HepG2 (cell line): Measurements from ENCODE around the gene BLVRB. TPM values are rescaled to one million over a fixed set of nuclear protein-coding genes. Genes with fewer than 3 reads are reported as not detected.

Experiments used
- CCAR2 ChIP-seq: fragments of 200-400 bp; formaldehyde crosslinking; optimal IDR thresholded peaks from 2 replicates; pipeline ENCODE3; 2018; ENCODE audit warnings: low read depth, mild to moderate bottlenecking, low read length, moderate library complexity
- DNMT1 ChIP-seq: sonication (generic); formaldehyde crosslinking; IDR thresholded peaks from 2 replicates; pipeline ENCODE4 v1.5.1; 2020; ENCODE audit warnings: mild to moderate bottlenecking, missing genetic modification reagents
- ELF1 ChIP-seq: sonication (generic); formaldehyde crosslinking; IDR thresholded peaks from 2 replicates; pipeline ENCODE4 v1.4.0; 2020; ENCODE audit warnings: missing genetic modification reagents
- FOSL2 ChIP-seq: sonication (generic); formaldehyde crosslinking; IDR thresholded peaks from 2 replicates; pipeline ENCODE4 v1.4.0; 2020; ENCODE audit warnings: missing genetic modification reagents
- HNRNPK ChIP-seq: fragments of 200-400 bp; formaldehyde crosslinking; IDR thresholded peaks from 2 replicates; pipeline ENCODE4 v1.6.1; 2018; ENCODE audit warnings: low read length, low read depth, moderate library complexity, mild to moderate bottlenecking; ENCODE audit not compliant: poor library complexity, severe bottlenecking
- MAX ChIP-seq: IDR thresholded peaks from 2 replicates; pipeline ENCODE4 v1.6.1; 2012; ENCODE audit warnings: inconsistent platforms
- MIER3 ChIP-seq: IDR thresholded peaks from 2 replicates; pipeline ENCODE4 v1.6.1; 2016; ENCODE audit warnings: missing compliant biosample characterization, borderline replicate concordance
- MIXL1 ChIP-seq: IDR thresholded peaks from 2 replicates; pipeline ENCODE4 v1.6.1; 2016
- NCOA2 ChIP-seq: sonication (generic); formaldehyde crosslinking; IDR thresholded peaks from 2 replicates; pipeline ENCODE4 v1.8.0; 2022; ENCODE audit warnings: inconsistent platforms
- PAX8 ChIP-seq: sonication (generic); formaldehyde crosslinking; IDR thresholded peaks from 2 replicates; pipeline ENCODE4 v1.8.0; 2022; ENCODE audit warnings: mild to moderate bottlenecking, missing genetic modification reagents, borderline replicate concordance
- PRMT3 ChIP-seq: sonication (generic); formaldehyde crosslinking; IDR thresholded peaks from 2 replicates; pipeline ENCODE4 v1.8.1; 2022; ENCODE audit warnings: low read depth, mild to moderate bottlenecking, moderate library complexity, missing genetic modification reagents, borderline replicate concordance
- PRPF4 ChIP-seq: fragments of 200-400 bp; formaldehyde crosslinking; IDR thresholded peaks from 2 replicates; pipeline ENCODE4 v1.6.1; 2016; ENCODE audit warnings: low read length, low read depth; ENCODE audit not compliant: poor library complexity, severe bottlenecking
- SMYD3 ChIP-seq: sonication (generic); formaldehyde crosslinking; IDR thresholded peaks from 2 replicates; pipeline ENCODE4 v1.8.1; 2023; ENCODE audit warnings: mild to moderate bottlenecking, missing genetic modification reagents
- SOX5 ChIP-seq: IDR thresholded peaks from 2 replicates; pipeline ENCODE4 v1.6.1; 2016; ENCODE audit warnings: borderline replicate concordance
- WIZ ChIP-seq: sonication (generic); formaldehyde crosslinking; IDR thresholded peaks from 2 replicates; pipeline ENCODE4 v1.5.1; 2020; ENCODE audit warnings: mild to moderate bottlenecking, missing genetic modification reagents
- ZMYM3 ChIP-seq: sonication (generic); formaldehyde crosslinking; IDR thresholded peaks from 2 replicates; pipeline ENCODE4 v1.5.1; 2020; ENCODE audit warnings: mild to moderate bottlenecking, missing genetic modification reagents
- ZNF205 ChIP-seq: IDR thresholded peaks from 2 replicates; pipeline ENCODE4 v1.6.1; 2018; ENCODE audit warnings: missing biosample characterization, missing genetic modification reagents
- ZNF275 ChIP-seq: sonication (generic); formaldehyde crosslinking; IDR thresholded peaks from 2 replicates; pipeline ENCODE4 v1.8.0; 2022; ENCODE audit warnings: missing genetic modification reagents, mild to moderate bottlenecking, inconsistent platforms, borderline replicate concordance
- ZNF282 ChIP-seq: fragments of 450-650 bp; IDR thresholded peaks from 2 replicates; pipeline ENCODE4 v1.6.1; 2018; ENCODE audit not compliant: partially characterized antibody
- ZNF292 ChIP-seq: sonication (generic); formaldehyde crosslinking; IDR thresholded peaks from 2 replicates; pipeline ENCODE4 v1.8.1; 2022; ENCODE audit warnings: mild to moderate bottlenecking, low read depth, missing genetic modification reagents, borderline replicate concordance
- ZNF367 ChIP-seq: sonication (generic); formaldehyde crosslinking; IDR thresholded peaks from 2 replicates; pipeline ENCODE4 v1.4.0; 2020; ENCODE audit warnings: missing genetic modification reagents, borderline replicate concordance
- ZNF550 ChIP-seq: sonication (generic); formaldehyde crosslinking; IDR thresholded peaks from 2 replicates; pipeline ENCODE4 v1.4.0; 2020; ENCODE audit warnings: mild to moderate bottlenecking, missing genetic modification reagents, borderline replicate concordance
- ZNF572 ChIP-seq: sonication (generic); formaldehyde crosslinking; IDR thresholded peaks from 2 replicates; pipeline ENCODE4 v1.5.1; 2020; ENCODE audit warnings: mild to moderate bottlenecking, missing genetic modification reagents
- polyA plus RNA-seq, 8 experiments: library from polyadenylated mRNA; depleted of rRNA in 3 of 8; stranded (reverse) in 7 of 8; unstranded in 1 of 8; fragments of >200 nt; fragmentation: Illumina TruSeq in 4 of 8; extraction: Trizol in 4 of 8; gene quantifications; 2 replicates each; pipeline versions ENCODE4 v1.2.1 to v1.2.3, GENCODE V29; 2011 to 2016; ENCODE audit warnings: low read depth in 4 of 8, missing spikeins in 1 of 8, mixed read lengths in 1 of 8; ENCODE audit not compliant: insufficient read depth in 1 of 8
- total RNA-seq, 5 experiments: library from RNA; depleted of rRNA; stranded (reverse); fragments of >200 nt; fragmentation: Illumina TruSeq; extraction: Trizol; gene quantifications; 2 replicates each; pipeline ENCODE4 v1.2.3, GENCODE V29; 2016; ENCODE audit warnings: low read depth in 1 of 5
- TF ChIP-seq, protein P1 (sequence below): IDR thresholded peaks from 2 replicates; pipeline ENCODE4 v1.6.1; 2012; ENCODE audit warnings: low read depth, low read length, improper control_type of control experiment
- TF ChIP-seq, protein P2 (sequence below): IDR thresholded peaks from 2 replicates; pipeline ENCODE4 v1.6.1; 2016; ENCODE audit warnings: missing compliant biosample characterization, missing genetic modification reagents, borderline replicate concordance

BLVRB gene
- total and polyA plus RNA-seq, 2 of the 13 experiments (the other 11 are each of a cell fraction or from before 2014, with no cell fraction given): 25.9 to 51.4 TPM

DNA sequence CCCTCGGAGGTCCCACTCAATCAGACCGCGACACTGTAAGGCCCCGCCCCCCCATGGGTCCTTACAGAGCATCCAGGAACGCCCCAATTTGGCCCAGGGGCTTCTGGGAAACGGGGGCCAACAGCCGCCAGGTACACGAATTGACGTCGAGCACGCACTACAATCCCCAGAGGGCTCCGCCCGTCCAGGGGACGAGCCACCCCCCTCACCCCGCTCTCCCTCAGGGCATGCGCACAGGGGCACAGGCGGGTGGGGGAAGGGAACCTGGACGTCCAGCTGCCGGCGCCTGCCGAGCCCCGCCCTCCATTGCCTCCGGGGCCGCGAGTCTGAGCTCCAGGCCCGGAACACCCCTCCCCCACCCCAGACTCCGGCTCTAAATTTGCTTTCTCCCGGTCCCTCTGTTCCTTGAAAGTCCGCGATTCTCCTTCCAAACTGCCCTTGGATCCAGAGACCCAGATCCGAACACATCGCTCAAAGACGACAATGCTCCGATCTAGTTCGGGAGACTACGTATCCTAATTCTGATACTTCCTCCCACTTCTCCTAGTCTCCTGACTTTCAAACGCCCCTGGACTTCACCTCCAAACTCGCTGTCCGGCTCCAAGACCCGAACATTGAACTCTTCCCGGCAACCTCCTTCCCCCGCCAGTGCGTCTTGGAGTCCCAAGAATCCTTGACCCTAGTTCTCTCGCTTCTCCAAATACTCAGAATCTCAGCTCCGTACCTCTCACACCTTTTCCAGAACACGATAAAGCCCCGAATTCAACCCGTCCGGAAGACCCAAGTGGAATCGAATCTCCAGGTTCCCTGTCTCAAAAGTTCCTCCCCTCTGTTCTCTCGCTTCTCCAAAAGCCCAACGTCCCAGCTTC is 22.2 kb downstream of the BLVRB start (continued):
- TF ChIP-seq ELF1 (CRISPR knock-in tag) (peak; percentile 40; the same call in 1 of the 2 replicates), ZNF205 (peak; percentile 96), ZNF550 (CRISPR knock-in tag) (no peak), PRPF4 (peak; percentile 93), SOX5 (peak; percentile 46; the same call in 1 of the 2 replicates), NCOA2 (CRISPR knock-in tag) (no peak), MIXL1 (CRISPR knock-in tag) (0 out of 2 replicates have a peak, but pooled peaks have one; percentile 46), DNMT1 (CRISPR knock-in tag) (no peak), PRMT3 (no peak), ZNF275 (no peak), CCAR2 (no peak), ZMYM3 (CRISPR knock-in tag) (no peak), PAX8 (CRISPR knock-in tag) (no peak), MIER3 (CRISPR knock-in tag) (0 out of 2 replicates have a peak, but pooled peaks have one; percentile 84), ZNF282 (no peak), ZNF572 (CRISPR knock-in tag) (no peak), ZNF367 (CRISPR knock-in tag) (no peak), MAX (peak; percentile 66; the same call in 1 of the 2 replicates), SMYD3 (CRISPR knock-in tag) (no peak), ZNF292 (no peak), WIZ (CRISPR knock-in tag) (no peak), FOSL2 (CRISPR knock-in tag) (no peak; the same call in 1 of the 2 replicates), HNRNPK (peak; percentile 88)
- TF ChIP-seq, protein P1, sequence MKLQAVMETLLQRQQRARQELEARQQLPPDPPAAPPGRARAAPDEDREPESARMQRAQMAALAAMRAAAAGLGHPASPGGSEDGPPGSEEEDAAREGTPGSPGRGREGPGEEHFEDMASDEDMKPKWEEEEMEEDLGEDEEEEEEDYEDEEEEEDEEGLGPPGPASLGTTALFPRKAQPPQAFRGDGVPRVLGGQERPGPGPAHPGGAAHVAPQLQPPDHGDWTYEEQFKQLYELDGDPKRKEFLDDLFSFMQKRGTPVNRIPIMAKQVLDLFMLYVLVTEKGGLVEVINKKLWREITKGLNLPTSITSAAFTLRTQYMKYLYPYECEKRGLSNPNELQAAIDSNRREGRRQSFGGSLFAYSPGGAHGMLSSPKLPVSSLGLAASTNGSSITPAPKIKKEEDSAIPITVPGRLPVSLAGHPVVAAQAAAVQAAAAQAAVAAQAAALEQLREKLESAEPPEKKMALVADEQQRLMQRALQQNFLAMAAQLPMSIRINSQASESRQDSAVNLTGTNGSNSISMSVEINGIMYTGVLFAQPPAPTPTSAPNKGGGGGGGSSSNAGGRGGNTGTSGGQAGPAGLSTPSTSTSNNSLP: peak; percentile 16; the same call in 1 of the 2 replicates
- TF ChIP-seq, protein P2, sequence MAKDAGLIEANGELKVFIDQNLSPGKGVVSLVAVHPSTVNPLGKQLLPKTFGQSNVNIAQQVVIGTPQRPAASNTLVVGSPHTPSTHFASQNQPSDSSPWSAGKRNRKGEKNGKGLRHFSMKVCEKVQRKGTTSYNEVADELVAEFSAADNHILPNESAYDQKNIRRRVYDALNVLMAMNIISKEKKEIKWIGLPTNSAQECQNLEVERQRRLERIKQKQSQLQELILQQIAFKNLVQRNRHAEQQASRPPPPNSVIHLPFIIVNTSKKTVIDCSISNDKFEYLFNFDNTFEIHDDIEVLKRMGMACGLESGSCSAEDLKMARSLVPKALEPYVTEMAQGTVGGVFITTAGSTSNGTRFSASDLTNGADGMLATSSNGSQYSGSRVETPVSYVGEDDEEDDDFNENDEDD (CRISPR knock-in tag): peak; percentile 61; the same call in 1 of the 2 replicates
